NCI-H1092 treated with DMSO at 0.1 percent for 48 hours (cell line): Measurements from ENCODE around the gene PLB1.

Experiments
- DNase-seq: peaks from one replicate; lab custom pipeline; 2025; lab: John Stamatoyannopoulos, UW

The PLB1 gene

DNA sequence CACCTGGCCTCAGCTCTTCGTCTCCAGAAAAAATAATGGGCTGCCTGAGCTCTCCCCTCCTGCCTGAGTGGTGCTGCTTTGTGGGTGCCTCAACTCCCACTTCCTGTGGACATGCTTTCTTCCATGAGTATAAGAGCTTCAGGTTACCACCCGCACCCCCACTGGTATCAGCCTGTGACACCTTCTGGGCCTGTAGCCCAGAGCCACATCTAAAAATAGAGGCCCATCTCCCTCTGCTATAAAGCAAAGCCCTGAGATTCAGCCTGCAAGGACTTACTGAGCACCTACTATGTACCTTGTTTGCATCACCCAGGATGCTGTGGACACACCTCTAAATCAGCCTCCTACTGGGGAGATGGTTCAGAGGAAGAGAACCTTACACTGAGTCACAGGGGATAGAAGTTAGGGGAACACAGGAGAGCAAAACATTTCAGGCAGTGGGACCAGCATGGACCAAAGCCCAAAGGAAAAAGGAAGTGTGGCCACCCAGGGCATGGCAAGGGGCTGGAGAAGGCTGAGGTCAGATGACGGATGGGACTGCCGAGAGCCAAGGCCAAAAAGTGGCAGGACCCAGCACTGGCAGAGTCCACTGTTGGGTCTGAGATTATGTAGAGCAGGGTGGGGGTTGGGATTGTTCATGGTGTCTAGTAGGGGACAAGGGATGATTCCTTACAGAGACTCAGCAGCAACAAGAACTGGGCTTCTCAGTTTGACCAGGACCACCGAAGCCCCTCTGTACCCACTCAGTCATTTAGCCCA, 132.0 kb downstream of the PLB1 start:
- no peak for DNase-seq

DNA sequence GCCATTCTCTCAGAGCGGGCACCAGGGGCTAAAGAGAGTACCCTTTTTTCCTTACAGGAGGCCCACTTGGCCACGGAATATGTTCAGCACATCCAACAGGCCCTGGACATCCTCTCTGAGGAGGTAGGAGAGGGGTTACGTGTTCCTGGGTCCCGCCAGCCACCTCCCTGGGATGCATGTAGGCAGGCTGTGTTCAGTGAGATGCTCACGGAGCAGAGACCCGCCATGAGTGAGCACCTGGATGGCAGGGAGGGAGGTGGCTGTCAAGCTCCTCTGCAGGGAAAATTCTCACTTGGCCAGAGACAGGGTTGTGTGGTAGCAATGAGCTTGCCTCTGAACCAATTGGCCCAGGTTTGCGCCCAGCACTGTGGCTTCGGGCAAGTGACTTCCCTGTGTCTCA, 132.6 kb downstream of the PLB1 start:
- DNase-seq: no peak

DNA sequence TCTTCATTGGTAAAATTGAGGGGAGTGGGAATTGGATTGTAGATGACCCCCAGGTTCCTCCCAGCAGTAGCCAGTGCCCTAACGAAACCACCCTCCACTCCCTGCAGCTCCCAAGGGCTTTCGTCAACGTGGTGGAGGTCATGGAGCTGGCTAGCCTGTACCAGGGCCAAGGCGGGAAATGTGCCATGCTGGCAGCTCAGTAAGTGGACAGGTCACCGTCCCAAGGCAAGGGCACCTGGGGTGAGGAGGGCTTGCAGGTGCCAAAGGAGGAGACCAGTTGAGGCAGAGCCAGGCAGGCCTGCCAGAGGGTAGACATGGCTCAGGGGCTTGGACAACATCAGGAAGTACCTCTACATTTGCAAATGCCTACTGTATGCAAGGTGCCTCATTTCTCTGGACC, 133.1 kb downstream of the PLB1 start:
- DNase-seq: no peak

DNA sequence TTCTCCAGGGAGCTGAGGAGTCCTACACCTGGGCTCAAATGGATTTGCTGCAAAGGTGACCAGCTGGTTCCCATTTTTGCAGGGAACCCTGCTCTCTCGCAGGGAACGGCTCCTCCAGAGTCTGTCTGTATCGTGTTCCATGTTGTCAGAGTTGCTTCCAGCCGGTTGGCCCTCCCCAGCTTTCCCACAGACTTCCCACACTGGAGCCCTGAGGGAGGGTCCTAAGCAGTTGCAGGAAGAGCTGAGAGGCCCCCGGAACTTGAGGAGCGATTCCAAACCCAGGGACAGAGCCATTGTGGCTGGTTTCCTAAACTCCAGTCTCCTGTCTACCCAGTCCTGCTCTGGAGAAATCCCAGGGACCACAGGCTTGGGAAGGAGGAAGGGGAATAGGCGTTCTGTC, 134.1 kb downstream of the PLB1 start:
- DNase-seq: no peak

DNA sequence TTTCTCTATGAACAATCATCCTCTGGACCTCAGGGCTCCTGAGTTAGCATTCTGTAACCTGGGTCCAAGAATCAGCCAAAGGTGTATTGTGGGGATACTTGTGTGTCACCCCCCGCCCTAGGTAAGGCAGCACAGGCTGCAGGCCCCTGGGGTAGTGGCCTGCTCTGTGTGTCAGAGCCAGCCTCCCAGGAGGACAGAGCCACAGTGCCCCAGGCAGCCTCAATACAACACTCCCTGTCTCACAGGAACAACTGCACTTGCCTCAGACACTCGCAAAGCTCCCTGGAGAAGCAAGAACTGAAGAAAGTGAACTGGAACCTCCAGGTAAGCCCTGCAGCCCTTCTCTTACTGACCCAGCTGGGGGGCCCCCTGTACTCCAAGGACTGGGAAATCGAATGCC, 134.5 kb downstream of the PLB1 start:
- DNase-seq: no peak

DNA sequence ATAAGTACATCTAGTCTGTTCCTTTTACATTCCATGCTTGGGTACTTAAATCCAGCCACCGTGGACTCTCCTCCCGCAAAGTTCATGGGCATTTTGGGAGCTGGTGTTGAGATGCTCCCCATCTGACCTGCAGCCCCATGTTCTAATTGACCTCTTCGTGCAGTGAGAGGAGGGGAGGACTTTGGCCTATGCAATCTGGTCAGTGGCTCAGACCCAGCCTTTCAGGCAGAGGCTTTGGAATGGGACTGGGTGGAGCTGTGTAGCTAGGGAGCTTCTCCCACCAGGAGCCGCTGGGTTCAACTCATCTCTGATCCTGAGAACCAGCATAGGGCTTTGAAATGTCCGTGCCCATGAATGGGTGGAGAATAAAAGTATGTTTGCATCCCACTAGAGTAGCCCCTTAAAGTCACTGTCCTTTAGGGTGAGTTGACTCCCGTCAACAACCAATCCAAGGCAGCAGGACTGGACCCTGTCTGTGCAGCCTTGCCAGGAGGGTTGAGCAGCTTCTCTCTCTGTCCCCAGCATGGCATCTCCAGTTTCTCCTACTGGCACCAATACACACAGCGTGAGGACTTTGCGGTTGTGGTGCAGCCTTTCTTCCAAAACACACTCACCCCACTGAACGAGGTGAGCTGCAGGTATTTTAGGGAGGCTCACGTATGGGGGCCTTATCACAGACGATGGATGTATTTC, 135.8 kb downstream of the PLB1 start:
- DNase-seq: no peak

DNA sequence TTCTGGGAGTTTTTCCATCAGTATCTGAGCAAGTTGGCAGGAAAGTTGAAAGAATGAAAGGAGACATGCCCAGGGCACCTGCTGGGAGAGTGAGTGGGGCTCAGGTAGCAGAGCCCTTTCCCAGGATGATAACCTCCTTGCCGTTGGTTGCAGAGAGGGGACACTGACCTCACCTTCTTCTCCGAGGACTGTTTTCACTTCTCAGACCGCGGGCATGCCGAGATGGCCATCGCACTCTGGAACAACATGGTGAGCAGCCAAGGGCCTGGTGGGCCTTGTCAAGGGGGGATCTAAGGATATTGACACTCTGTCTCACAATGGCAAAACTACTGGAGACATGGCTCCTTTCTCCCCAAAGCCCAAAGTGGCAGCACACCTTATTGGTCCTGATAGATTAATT, 136.9 kb downstream of the PLB1 start:
- no peak for DNase-seq

DNA sequence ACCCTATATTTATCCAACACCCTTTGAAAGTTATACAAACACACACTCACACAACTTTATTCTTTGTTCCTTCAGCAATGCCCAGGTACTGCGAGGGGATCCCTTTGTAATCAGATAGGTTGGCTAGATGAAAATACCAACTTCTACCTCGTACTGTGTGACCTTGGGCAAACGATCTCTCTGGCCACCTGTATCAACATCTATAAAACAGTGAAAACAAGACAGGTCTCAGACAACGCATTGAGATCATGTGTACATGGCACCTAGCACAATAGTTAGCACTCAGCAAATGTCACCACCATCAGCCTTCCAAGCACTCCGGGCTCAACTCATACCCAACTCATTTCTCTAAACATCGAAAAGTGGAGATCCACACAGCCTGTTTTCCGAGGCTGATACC, 137.3 kb downstream of the PLB1 start:
- DNase-seq: no peak

DNA sequence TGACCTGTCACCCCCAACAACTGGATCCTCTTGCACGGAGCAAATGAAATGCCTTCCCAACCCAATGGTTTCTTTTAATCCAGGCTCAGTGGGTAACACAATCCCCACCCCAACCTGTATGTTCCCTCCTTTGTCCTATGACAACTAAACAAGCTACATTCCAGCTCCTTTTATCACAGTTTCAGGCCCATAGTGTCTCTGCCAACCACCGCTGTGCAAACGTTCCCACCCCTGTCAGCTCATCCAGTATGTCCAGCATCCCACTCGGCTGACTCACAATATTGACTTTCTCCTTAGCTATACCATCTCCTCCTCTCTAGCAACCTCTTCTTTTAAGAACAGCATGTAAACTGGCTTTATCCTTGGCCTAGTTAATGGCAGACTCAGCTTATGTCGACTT, 137.9 kb downstream of the PLB1 start:
- DNase-seq: no peak

DNA sequence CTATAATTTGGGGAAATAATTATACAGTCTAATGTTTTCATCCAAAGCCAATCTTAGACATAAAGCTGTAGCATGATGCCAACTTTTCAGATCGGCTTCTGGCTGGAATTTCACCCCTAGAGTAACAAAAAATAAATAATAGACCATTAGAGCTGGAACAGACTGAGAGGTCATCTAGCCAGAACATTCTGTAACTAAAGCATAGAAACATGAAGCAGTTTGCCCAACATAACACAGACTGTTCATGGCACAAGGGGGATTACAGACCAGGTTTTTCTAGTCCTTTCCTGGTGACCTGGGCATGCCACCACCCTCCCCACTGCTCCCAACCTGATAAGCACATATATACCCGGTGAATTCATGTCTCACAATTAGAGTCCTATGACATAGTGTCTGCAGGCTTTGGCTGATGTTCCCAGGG, 139.3 kb downstream of the PLB1 start:
- DNase-seq: no peak

DNA sequence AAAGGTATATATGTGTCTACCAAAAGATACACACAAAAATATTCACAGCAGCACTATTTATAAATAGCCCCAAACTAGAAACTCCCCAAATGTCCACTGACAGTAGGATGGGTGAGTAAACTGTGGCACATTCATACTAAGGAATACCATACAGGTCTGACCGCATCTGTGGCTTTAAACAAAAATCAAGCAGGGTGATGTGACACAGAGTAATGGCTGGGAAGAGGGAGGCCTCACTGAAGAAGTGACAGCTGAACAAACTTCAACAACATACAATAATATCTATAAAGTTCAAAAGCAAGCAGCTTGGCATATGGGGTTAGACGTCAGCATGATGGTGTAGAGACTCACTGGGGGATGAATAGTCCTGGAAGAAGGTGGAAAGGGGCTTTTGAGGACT, 140.6 kb downstream of the PLB1 start:
- DNase-seq: no peak

DNA sequence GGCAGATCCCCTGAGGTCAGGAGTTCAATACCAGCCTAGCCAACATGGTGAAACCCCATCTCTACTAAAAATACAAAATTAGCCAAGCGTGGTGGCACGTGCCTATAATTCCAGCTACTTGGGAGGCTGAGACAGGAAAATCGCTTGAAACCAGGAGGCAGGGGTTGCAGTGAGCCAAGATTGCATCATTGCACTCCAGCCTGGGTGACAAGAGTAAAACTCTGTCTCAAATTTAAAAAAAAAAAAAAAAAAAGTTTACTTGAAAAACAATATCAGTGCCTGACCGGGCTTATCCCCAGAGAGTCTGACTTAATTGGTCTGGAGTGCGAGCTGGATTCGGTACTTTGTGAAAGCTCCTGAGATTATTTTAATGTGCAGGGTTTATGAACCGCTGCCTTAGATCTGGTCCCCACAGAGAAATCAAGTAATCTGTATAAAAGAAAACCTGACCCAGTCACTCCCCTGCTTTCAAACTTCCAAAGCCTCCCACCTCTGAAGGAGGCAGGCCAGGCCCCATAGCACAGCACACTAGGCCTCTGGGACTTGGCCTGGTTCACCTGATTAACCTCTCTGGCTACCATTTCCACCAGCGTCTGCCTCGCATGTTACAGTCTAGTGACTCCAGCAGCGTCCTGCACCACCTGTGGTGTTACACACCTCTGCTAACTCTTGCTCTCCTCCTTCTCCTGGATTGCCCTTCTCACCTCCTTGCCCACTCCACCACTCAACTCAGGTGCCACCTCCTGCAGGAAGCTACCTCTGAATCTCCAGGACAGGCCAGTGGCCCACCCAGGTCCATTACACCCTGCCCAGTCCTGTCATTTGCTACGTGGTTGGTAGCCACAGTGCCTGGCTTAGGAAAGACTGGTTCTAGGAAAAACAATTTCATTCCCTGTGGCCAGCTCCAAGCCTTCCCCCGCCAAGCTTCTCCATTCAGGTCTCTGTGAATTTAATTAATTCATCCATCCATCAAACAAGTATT, 141.5 kb downstream of the PLB1 start:
- no peak for DNase-seq

DNA sequence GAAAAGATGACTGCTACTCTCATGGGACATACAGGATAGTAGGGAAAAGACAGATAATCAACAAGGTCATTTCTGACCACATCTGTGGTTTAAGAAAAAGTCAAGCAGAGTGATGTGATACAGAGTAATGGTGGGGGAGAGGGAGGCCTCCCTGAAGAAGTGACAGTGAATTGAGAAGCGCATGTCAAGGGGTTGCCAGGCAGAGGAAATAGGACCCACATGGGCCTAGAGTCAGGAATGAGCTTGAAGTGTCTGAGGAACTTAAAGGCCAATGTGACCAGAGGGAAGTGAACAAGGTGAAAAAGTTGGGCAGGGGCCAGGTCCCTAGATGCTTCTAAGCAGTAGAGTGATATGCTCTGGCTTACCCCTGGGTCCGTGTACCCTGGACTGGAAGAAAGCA, 142.2 kb downstream of the PLB1 start:
- no peak for DNase-seq

DNA sequence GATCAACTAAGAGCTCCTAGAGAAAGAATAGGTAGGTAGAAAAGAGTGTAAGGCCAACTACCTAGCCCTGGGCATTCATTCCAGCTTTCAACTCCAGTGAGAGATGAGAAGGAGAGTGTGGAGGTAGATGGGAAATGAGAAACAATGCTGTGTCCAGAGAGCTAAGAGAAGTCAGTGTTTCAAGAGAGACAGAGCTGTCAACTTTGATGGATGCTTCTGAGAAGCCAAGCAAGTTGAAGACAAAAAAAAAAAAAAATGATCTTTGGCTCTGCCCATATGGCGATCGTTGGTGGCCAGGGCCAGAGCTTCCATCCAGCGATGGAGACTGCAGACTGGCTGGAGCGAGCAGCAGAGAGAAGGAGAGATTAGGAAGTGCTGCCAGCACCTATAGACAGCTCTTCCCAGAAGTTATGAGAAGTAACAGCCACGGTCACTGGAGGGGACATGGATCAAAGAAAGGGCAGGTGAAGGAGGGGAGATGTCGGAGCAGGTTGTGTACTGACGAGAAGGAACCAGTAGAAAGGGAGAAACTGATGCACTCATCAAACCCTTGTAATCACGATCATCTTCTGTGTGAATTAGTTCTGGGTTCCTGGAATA, 143.3 kb downstream of the PLB1 start:
- no peak for DNase-seq

DNA sequence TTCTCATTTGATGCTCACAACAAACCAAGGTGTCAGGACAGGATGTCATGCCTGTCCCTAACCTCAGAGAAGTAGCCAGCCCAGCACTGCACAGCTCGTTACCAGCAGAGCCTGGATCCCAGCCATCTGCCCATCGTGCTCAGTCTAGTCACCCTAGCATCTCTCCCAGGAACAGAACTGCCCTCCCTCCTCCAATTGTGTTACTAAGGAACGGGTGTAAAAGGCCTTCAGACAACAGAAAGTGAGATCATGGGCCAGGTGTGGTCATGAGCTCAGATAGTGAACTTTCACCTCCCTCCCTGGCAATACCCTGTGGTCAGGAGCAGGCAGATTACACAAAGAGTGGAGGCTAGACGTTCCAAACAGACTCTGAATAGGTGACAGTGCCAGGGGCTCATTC, 144.0 kb downstream of the PLB1 start:
- no peak for DNase-seq

DNA sequence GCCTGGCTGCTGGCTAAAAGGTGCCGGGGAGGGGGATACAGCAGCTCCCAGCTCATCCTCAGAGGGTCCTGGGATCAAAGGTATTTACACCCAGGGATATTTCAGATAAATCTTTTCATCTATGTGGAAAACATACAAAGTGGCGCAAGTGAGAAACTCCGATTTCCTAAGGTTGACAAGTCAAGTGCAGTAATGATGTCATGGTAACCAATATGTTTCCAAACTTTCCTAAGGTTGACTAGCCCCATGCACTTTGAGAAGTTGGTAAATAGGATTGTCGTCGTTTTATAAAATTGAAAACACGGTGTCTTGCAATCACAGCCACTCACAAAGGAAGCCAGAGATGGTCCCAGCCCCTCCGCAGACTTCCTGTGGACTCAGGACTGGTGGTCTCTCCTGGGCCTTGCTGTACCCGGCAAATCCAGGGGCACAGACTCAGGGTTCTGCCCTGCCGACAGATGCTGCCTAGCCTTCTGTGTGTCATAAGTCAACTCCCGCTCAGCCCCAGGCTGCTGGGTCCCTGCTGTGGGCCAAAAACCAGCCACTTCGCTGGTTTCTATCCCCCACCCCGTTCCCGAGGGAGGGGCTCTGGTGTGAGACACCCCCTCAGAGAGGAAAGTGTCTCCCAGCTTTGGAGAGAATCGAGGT, 144.5 kb downstream of the PLB1 start:
- DNase-seq: no peak

DNA sequence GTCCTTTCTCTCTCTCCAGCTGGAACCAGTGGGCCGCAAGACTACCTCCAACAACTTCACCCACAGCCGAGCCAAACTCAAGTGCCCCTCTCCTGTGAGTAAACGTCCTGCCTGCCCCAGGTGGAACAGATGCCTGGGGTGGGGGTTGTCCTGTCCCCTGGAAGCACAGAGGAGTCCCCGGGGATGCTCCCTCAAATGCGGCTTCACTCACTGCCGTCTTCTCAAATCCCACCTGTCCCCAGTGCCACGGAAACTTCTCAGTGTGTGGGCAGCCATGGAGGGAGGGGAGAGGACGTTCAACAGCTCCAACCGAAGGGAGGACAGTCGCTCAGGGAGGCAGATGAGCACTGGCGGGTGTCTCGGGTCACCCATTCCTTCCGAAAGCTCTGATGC, 145.0 kb downstream of the PLB1 start:
- DNase-seq: no peak

DNA sequence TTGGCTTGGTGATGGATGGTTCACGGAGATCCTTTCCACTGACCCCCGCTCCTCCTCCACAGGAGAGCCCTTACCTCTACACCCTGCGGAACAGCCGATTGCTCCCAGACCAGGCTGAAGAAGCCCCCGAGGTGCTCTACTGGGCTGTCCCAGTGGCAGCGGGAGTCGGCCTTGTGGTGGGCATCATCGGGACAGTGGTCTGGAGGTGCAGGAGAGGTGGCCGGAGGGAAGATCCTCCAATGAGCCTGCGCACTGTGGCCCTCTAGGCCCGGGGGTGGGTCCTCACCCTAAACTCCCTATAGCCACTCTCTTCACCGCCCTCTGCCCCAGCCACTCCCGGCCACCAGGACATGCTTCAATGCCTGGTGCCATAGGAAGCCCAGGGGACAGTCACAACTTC, 146.9 kb downstream of the PLB1 start:
- no peak for DNase-seq

DNA sequence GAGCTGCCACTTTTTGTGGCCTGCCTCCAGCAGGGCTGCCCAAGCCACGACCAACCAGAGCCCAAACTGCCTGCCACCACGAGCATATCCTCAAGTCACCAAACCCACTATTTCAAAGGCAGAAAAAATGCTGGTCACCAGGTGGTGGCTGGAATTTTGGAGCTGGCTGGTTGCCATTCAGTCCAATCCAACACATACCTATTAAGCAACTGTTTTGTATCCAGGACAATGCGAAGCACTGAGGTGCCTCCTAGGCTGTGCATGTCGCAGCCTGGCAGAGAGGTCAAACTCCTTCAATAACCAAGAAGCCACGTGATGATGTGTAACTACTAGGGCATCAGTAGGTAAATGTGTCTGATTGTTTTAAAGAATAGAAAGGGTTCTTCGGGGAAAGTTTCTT, 147.5 kb downstream of the PLB1 start:
- DNase-seq: no peak

DNA sequence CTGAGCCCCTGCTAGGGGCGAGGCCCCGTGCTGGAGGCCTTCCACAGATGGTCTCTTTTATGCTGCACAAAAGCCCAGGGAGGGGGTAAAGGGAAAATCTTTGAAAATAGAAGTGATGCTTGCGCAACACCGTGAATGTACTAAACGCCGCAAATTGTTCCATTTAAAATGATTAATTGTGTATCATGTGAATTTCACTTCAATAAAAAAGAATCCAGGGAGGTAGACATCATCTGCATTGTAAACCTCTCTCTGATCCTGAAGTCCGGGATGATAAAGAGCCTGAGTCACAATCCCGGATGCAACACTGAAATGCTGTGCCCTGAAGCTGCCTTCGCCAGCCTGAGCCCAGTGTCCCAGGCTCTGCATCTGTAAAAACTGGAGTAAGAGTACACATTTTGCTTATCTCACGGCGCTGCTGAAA, 148.1 kb downstream of the PLB1 start:
- no peak for DNase-seq

DNA sequence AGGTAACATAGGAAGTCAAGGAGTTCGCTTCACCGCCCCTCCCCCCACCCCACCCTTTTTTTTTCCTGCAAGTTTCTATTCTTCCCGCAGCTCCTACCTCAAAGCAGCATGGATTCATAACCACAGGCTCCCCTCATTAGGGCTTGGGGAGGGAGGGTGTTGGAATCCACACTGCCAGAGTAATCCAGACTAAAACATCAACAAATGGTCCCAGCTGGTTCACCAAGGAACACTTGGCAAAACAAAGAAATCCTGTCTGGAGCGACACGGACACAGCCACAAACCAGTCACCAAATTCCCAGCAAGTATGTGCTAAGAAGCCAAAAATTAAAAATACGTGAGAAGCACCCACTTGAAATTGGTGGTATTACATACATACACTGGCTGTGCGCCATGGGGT, 148.9 kb downstream of the PLB1 start:
- no peak for DNase-seq

DNA sequence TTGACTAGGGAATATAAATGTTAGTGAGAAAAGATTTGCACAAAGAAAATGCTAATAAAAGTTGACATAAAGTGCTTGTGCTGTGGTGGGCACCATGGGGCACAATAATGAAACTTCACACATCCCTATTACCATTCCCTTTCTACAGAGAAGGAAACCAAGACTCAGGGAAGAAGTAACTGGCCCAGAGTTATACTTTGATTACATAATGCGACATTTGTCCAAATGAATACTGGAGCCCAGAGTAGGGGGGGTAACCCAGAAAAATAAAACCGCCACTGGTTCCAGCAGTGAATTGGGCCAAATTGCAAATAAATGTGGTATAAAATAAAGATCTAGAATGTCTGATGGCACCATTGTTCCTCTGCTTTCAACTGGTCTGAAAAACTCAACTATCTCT, 149.7 kb downstream of the PLB1 start:
- DNase-seq: no peak
